Tibial artery (tissue), 4 donors: ENCODE measurements around the gene HOOK1.
"Not testable (repeated sequence)": the region's sequence is repeated elsewhere in the genome, so short reads cannot be mapped to it uniquely, and the experiment has no call there.

ENCODE experiments used
- DNase-seq, 2 donors: peaks; one replicate each; pipeline ENCODE4 v3.0.0-alpha.2; 2019
- H3K27ac ChIP-seq, 2 donors: fragments of 200-600 bp; sonication (generic) in 1 of 2; 1 replicate in 1 of 2; 2 replicates in 1 of 2; pipeline ENCODE4 v1.5.1; 2018 to 2019; ENCODE audit warnings: mild to moderate bottlenecking in 1 of 2
- H3K27me3 ChIP-seq, 2 donors: fragments of 200-600 bp; sonication (generic) in 1 of 2; one replicate each; pipeline versions ENCODE4 v1.5.1 to v1.6.0; 2016 to 2019
- H3K36me3 ChIP-seq, 3 donors: fragments of 200-600 bp; sonication (generic) in 2 of 3; one replicate each; pipeline ENCODE4 v1.5.1; 2016 to 2019; ENCODE audit warnings: mild to moderate bottlenecking in 2 of 3
- H3K4me1 ChIP-seq, 4 donors: fragments of 200-600 bp; sonication (generic) in 2 of 4; 1 replicate in 3 of 4; 2 replicates in 1 of 4; pipeline ENCODE4 v1.5.1; 2016 to 2019
- H3K4me3 ChIP-seq, 2 donors: fragments of 200-600 bp; sonication (generic) in 1 of 2; 1 replicate in 1 of 2; 2 replicates in 1 of 2; pipeline ENCODE4 v1.5.1; 2018 to 2019; ENCODE audit warnings: mild to moderate bottlenecking in 2 of 2
- H3K9me3 ChIP-seq, 3 donors: fragments of 200-600 bp; sonication (generic) in 1 of 3; one replicate each; pipeline ENCODE4 v1.5.1; 2016 to 2019
- intact Hi-C: fragments of 100-400 bp; cut with DNase I; formaldehyde crosslinking; loops from one replicate; pipeline ENCODE4 v1.15.0; 2023; ENCODE audit warnings: low total_unique reads
- TF ChIP-seq, protein P1 (sequence below), 2 experiments: fragments of 200-600 bp in 1 of 2; fragments of 450-650 bp in 1 of 2; IDR thresholded peaks; one replicate each; pipeline ENCODE4 v1.5.1; 2017 to 2019; ENCODE audit warnings: antibody characterized with exemption in 2 of 2, mild to moderate bottlenecking in 1 of 2, moderate library complexity in 1 of 2

Gene HOOK1

DNA sequence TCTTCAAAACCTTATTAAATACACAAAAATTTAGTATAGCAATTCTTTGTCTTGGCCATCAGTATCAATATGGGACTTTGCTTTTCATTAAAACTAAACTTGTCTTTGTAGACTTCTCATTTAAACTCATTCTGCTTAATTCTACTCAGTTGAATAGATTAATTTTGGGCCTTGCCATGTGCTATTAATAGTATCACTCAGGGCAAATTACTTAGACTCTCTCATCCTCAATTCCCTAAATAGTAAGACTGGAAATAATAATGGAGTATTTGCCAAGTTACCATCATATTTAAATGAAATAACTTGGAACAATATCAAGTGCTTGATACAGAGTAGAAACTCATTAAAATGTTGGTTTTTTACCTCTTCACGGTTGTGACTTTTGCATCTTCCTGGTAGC lies 13.4 kb downstream of the HOOK1 start:
- DNase-seq: no peak
- intact Hi-C loops: no loop called here
- no peak overlapping the region for H3K4me3 ChIP-seq
- no peaks in the 10 kb centered on the region for H3K36me3 ChIP-seq
- TF ChIP-seq, protein P1, sequence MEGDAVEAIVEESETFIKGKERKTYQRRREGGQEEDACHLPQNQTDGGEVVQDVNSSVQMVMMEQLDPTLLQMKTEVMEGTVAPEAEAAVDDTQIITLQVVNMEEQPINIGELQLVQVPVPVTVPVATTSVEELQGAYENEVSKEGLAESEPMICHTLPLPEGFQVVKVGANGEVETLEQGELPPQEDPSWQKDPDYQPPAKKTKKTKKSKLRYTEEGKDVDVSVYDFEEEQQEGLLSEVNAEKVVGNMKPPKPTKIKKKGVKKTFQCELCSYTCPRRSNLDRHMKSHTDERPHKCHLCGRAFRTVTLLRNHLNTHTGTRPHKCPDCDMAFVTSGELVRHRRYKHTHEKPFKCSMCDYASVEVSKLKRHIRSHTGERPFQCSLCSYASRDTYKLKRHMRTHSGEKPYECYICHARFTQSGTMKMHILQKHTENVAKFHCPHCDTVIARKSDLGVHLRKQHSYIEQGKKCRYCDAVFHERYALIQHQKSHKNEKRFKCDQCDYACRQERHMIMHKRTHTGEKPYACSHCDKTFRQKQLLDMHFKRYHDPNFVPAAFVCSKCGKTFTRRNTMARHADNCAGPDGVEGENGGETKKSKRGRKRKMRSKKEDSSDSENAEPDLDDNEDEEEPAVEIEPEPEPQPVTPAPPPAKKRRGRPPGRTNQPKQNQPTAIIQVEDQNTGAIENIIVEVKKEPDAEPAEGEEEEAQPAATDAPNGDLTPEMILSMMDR (IDR thresholded peaks at IDR 0.05): no peak
- H3K4me1 ChIP-seq: no peaks in the 10 kb centered on the region
- no peak overlapping the region for H3K27ac ChIP-seq
- no peaks in the 10 kb centered on the region for H3K9me3 ChIP-seq
- no peaks in the 10 kb centered on the region for H3K27me3 ChIP-seq

DNA sequence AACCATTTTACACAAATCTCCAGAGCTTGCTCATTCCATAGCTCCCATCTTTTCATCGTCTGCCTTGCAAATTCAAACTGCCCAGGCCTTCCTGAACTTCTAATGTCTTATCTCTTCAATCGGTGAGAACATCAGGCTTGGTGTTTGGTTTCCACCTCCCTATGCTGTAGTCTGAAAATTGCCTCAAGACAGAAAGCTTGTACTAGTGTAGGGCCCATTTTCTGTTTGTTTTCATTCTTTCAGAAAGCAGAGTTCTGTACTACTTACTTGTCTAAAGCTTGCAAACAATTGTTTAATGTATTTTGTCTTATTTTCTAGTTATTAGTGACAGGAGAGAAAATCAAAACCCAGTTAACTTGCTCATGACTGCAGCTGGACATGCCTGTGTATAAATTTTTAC lies 16.8 kb downstream of the HOOK1 start:
- Histone ChIP-seq H3K4me3 (no peak overlapping the region), H3K9me3 (no peaks in the 10 kb centered on the region), H3K36me3 (no peaks in the 10 kb centered on the region), H3K27me3 (no peaks in the 10 kb centered on the region), H3K27ac (no peak overlapping the region), H3K4me1 (no peaks in the 10 kb centered on the region)
- TF ChIP-seq, protein P1 (IDR thresholded peaks at IDR 0.05): no peak
- no peak for DNase-seq
- intact Hi-C loops: no loop called here

DNA sequence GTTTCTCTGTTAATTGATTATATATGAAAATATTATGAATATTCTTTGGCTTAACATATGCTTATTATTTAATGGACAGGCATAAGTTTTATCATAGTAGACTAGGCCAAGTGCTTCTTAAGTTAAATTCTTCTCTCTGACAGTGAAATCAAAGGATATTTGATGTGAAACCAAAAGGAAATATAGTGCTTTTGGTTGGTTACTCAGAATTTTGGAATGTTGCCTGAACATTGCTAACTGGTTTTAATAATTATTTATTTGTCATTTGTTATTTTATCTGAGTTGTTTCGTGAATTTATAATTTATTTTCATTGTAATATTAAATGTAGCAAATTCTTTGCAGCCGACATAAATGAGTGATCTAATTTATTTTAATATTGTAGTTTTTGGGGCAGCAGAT lies 18.3 kb downstream of the HOOK1 start:
- no peaks in the 10 kb centered on the region for H3K4me1 ChIP-seq
- TF ChIP-seq, protein P1 (IDR thresholded peaks at IDR 0.05): no peak
- H3K9me3 ChIP-seq: no peaks in the 10 kb centered on the region
- DNase-seq: no peak
- no peaks in the 10 kb centered on the region for H3K36me3 ChIP-seq
- H3K27me3 ChIP-seq: no peaks in the 10 kb centered on the region
- H3K4me3 ChIP-seq: no peak overlapping the region
- H3K27ac ChIP-seq: no peak overlapping the region
- intact Hi-C loops: no loop called here

DNA sequence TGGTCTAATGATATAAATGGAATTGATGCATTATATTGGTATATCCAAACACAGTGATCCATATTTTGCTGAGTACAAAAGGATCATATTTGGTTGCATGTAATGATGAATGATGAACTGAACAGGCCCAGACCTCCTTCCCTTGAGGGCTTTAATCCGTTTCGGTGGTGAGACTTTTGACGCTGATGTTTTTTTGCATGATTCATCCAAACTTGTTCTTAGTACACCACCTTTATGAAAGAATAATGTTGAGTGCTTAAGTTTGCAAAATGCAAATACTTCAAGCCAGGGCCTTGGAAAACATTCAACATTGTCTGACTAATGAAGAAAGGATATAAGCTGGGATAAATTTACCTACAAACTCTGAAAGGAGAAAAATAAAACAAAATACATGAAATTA lies 19.2 kb downstream of the HOOK1 start:
- no peak overlapping the region for H3K4me3 ChIP-seq
- no peaks in the 10 kb centered on the region for H3K9me3 ChIP-seq
- H3K4me1 ChIP-seq: no peaks in the 10 kb centered on the region
- TF ChIP-seq, protein P1 (IDR thresholded peaks at IDR 0.05): no peak
- no peak for DNase-seq
- H3K27me3 ChIP-seq: no peaks in the 10 kb centered on the region
- no peak overlapping the region for H3K27ac ChIP-seq
- intact Hi-C loops: no loop called here
- no peaks in the 10 kb centered on the region for H3K36me3 ChIP-seq

DNA sequence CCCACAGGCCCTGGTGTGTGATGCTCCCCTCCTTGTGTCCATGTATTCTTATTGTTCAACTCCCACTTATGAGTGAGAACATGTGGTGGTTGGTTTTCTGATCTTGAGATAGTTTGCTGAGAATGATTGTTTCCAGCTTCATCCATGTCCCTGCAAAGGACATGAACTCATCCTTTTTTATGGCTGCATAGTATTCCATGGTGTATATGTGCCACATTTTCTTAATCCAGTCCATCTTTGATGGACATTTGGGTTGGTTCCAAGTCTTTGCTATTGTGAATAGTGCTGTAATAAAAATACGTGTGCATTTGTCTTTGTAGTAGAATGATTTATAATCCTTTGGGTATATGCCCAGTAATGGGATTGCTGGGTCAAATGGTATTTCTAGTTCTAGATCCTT lies 23.1 kb downstream of the HOOK1 start:
- H3K36me3 ChIP-seq, H3K27ac ChIP-seq, DNase-seq, H3K4me1 ChIP-seq, H3K27me3 ChIP-seq, H3K9me3 ChIP-seq, intact Hi-C loops, H3K4me3 ChIP-seq: not testable (repeated sequence)

GRCh38 chr1:59845091-59845490 lies 30.3 kb downstream of the HOOK1 start:
- Histone ChIP-seq H3K36me3 (no peaks in the 10 kb centered on the region), H3K27ac (no peak overlapping the region), H3K4me3 (no peak overlapping the region), H3K27me3 (peaks cover 0 to 3% of the 10 kb centered on the region in 2 donors), H3K9me3 (no peaks in the 10 kb centered on the region), H3K4me1 (no peaks in the 10 kb centered on the region)
- TF ChIP-seq, protein P1 (IDR thresholded peaks at IDR 0.05): no peak
- intact Hi-C loops: no loop called here
- no peak for DNase-seq
